ENCODE results near the gene GHRHR.
A peak's percentile ranks its signal among the peaks of the same experiment; 100 is the strongest.

GHRHR gene

GRCh38 chr7:30954914-30955313, 8.8 kb upstream of the GHRHR start:
- no peak for DNase-seq (ENCODE audit: low read depth, low spot score)
- no peak overlapping the region for H3K4me3 ChIP-seq (ENCODE audit: low read length)

GRCh38 chr7:30956704-30957103, 7.0 kb upstream of the GHRHR start:
- H3K4me3 ChIP-seq (ENCODE audit: low read length) = no peak overlapping the region
- no peak for DNase-seq (ENCODE audit: low read depth, low spot score)

GRCh38 chr7:30965372-30965771, 1.6 kb downstream of the GHRHR start:
- H3K4me3 ChIP-seq (ENCODE audit: low read length) = no peak overlapping the region
- DNase-seq (ENCODE audit: low read depth, low spot score) = no peak

GRCh38 chr7:30965883-30966282, 2.1 kb downstream of the GHRHR start:
- H3K4me3 ChIP-seq (ENCODE audit: low read length) = no peak overlapping the region
- DNase-seq (ENCODE audit: low read depth, low spot score) = no peak

GRCh38 chr7:30968294-30968693, 4.5 kb downstream of the GHRHR start:
- H3K4me3 ChIP-seq (ENCODE audit: low read length) = no peak overlapping the region
- no peak for DNase-seq (ENCODE audit: low read depth, low spot score)

- H3K4me3 ChIP-seq (ENCODE audit: low read length) = no peak overlapping the region
- DNase-seq (ENCODE audit: low read depth, low spot score) = no peak
Observed at GRCh38 chr7:30968747-30969603, 5.2 kb downstream of the GHRHR start.

GRCh38 chr7:30969604-30969970, 5.8 kb downstream of the GHRHR start:
- no peak for DNase-seq (ENCODE audit: low read depth, low spot score)
- no peak overlapping the region for H3K4me3 ChIP-seq (ENCODE audit: low read length)

- H3K4me3 ChIP-seq (ENCODE audit: low read length) = no peak overlapping the region
- DNase-seq (ENCODE audit: low read depth, low spot score) = no peak
Observed at GRCh38 chr7:30970074-30970473, 6.3 kb downstream of the GHRHR start.

GRCh38 chr7:30970594-30971094, 6.9 kb downstream of the GHRHR start:
- no peak for DNase-seq (ENCODE audit: low read depth, low spot score)
- H3K4me3 ChIP-seq (ENCODE audit: low read length) = no peak overlapping the region

- H3K4me3 ChIP-seq (ENCODE audit: low read length) = no peak overlapping the region
- no peak for DNase-seq (ENCODE audit: low read depth, low spot score)
Observed at GRCh38 chr7:30971440-30971839, 7.7 kb downstream of the GHRHR start.

GRCh38 chr7:30971840-30972563, 8.2 kb downstream of the GHRHR start:
- no peak overlapping the region for H3K4me3 ChIP-seq (ENCODE audit: low read length)
- no peak for DNase-seq (ENCODE audit: low read depth, low spot score)

- no peak overlapping the region for H3K4me3 ChIP-seq (ENCODE audit: low read length)
- no peak for DNase-seq (ENCODE audit: low read depth, low spot score)
Observed at GRCh38 chr7:30973292-30973691, 9.5 kb downstream of the GHRHR start.

GRCh38 chr7:30973791-30974604, 10.2 kb downstream of the GHRHR start:
- DNase-seq (ENCODE audit: low read depth, low spot score) = no peak
- H3K4me3 ChIP-seq (ENCODE audit: low read length) = no peak overlapping the region

- DNase-seq (ENCODE audit: low read depth, low spot score) = no peak
- no peak overlapping the region for H3K4me3 ChIP-seq (ENCODE audit: low read length)
Observed at GRCh38 chr7:30974605-30975255, 11.0 kb downstream of the GHRHR start.

GRCh38 chr7:30975256-30975899, 11.6 kb downstream of the GHRHR start:
- no peak overlapping the region for H3K4me3 ChIP-seq (ENCODE audit: low read length)
- no peak for DNase-seq (ENCODE audit: low read depth, low spot score)

- DNase-seq (ENCODE audit: low read depth, low spot score) = no peak
Observed at GRCh38 chr7:30976381-30976780, 12.6 kb downstream of the GHRHR start.

GRCh38 chr7:30977222-30977621, 13.5 kb downstream of the GHRHR start:
- no peak for DNase-seq (ENCODE audit: low read depth, low spot score)
- no peak overlapping the region for H3K4me3 ChIP-seq (ENCODE audit: low read length)

More at GRCh38 chr7:30976381-30976780, 12.6 kb downstream of the GHRHR start:
- no peak overlapping the region for H3K4me3 ChIP-seq (ENCODE audit: low read length)

GRCh38 chr7:30977896-30978564, 14.3 kb downstream of the GHRHR start:
- peak; percentile 17 for DNase-seq (ENCODE audit: low read depth, low spot score)
- H3K4me3 ChIP-seq (ENCODE audit: low read length) = no peak overlapping the region
